HG03457 (cell line): ENCODE results near the gene MARCHF10.
"Not testable (repeated sequence)": the region's sequence is repeated elsewhere in the genome, so short reads cannot be mapped to it uniquely, and the experiment has no call there.

Experiments used
- ATAC-seq: cut with Tn5 transposase; IDR thresholded peaks from one replicate; pipeline ENCODE4 v1.9.1; 2021; ENCODE audit warnings: moderate number of reproducible peaks; ENCODE audit not compliant: unreplicated experiment

The MARCHF10 gene

GRCh38 chr17:62702746-62703260 is 105.3 kb downstream of the MARCHF10 start:
- no peak for ATAC-seq

- no peak for ATAC-seq
Measured at GRCh38 chr17:62701706-62702085, 106.4 kb downstream of the MARCHF10 start.

GRCh38 chr17:62700964-62701705 is 107.0 kb downstream of the MARCHF10 start:
- no peak for ATAC-seq

GRCh38 chr17:62698459-62698858 is 109.7 kb downstream of the MARCHF10 start:
- not testable (repeated sequence) for ATAC-seq

- no peak for ATAC-seq
Measured at GRCh38 chr17:62696726-62697490, 111.2 kb downstream of the MARCHF10 start.

GRCh38 chr17:62696256-62696655 is 111.9 kb downstream of the MARCHF10 start:
- no peak for ATAC-seq

DNA sequence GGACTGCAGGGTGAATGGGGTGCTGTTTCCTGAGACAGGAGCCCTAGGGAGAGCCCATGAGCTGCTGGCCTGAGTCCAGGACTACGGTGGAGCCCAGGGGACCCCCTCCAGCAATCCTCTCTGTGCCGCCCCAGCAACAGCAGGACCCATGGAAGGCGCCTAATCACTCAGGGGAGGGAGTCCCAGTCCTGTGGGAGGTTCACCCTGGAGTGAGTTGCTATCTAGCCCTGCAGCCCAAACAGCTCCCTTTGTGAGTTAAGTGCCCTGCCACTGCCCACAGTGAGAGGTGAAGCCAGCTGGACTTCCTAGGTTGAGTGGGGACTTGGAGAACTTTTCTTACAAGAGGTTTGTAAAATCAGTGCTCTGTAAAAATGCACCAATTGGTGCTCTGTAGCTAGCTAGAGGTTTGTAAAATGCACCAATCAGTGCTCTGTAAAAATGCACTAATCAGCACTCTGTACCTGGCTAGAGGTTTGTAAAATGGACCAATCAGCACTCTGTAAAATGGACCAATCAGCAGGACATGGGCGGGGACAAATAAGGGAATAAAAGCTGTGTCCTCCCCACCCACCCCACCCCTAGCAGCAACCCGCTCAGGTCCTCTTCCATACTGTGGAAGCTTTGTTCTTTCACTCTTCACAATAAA is 112.9 kb downstream of the MARCHF10 start:
- not testable (repeated sequence) for ATAC-seq

DNA sequence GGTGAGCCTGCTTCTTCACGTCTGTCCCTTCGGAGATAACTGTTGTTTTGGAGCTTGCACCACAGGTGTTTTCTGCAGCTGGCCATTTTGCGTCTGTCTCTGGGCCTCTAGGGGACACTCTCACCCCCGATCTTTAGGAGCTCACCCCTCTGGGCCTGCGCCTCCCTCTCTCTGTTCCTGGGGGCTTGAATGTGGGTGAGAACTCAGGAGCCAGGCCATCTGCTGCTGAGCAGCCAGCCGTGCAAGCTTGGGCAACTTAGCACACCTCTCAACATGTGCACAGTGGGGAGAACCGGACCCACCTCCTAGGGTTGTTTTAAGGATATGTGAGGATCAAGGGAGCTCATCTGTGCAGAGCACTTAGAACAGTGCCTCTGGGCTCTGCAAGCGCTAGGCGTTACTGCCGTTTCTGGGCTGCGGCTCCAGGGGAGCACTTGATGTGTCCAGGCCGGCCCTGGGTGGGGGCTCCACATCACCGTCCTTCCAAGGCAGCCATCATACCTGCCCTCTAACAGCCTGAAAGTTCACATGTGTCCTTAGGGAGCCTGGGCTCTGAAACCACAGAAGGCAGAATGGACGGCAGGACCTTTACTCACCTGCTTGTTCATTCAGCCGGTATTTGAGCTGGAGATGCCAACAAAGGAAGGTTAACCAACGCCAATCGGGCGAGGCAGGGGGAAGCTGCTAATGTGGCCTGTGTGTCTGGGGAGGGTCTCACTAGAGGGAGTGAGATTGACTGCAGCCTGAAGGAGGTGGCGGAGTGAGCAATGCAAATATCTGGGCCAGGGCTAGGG is 114.3 kb downstream of the MARCHF10 start:
- ATAC-seq = no peak

DNA sequence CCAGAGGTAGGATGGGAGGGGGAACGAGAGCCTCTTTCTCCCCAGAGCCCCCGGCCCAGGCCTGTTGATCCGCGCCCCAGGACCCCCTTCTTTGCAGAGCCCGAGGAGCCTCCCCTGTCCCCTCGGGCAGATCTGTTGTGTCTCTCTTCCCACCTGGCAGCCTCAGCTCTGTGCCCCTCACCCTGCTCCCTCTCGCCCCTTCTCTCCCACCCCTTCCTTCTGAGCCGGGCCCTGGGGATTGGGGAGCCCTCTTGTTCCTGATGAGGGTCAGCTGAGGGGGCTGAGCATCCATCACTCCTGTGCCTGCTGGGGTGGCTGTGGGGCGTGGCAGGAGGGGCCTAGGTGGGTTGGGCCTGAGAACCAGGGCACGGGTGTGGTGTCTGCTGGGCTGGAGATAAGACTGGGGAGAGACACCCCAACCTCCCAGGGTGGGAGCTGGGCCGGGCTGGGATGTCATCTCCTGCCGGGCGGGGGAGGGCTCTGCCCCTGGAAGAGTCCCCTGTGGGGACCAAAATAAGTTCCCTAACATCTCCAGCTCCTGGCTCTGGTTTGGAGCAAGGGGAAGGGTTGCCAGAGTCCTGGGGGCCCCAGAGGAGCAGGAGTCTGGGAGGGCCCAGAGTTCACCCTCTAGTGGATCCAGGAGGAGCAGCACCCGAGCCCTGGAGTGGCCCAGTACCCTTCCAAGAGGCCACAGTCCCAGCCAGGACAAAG is 115.2 kb downstream of the MARCHF10 start:
- no peak for ATAC-seq

- ATAC-seq = no peak
Measured at GRCh38 chr17:62692159-62692651, 115.9 kb downstream of the MARCHF10 start.

DNA sequence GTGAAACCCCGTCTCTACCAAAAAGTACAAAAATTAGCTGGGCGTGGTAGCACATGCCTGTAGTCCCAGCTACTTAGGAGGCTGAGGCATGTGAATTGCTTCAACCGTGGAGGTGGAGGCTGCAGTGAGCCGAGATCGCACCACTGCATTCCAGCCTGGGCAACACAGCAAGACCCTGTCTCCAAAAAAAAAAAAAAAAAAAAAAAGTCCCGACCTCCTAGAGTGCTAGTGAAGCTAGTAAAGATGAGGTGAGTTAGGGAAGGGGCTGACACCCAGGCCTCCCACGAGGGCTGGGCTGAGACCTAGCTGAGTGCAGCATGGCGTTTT is 116.6 kb downstream of the MARCHF10 start:
- not testable (repeated sequence) for ATAC-seq

DNA sequence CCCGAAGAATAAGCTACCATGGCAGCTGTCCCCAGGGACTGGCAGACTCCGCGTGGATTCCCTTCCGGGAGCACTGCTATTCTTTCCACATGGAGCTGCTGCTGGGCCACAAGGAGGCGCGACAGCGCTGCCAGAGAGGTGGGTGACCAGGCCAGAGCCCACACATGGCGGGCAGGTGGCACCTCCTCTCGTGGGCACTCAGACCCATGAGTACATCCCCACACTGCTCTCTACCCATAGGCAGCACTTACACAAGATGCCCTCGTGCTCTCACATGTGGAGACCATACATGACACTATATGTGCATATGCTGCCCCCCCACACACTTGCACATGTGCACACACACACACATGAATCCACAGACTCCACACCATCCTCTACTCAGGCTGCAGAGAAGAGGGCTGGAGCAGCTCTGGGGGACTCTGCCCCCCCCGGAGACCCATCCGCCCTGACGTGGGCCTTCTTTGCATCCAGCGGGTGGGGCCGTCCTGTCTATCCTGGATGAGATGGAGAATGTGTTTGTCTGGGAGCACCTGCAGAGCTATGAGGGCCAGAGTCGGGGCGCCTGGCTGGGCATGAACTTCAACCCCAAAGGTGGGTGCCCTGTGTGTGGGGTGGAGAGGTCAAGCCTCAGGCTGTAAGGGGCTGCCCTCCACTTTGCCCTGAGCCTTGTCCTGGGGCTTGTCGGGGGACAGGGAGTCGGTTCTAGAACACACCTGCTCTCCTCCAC is 117.8 kb downstream of the MARCHF10 start:
- ATAC-seq = no peak

DNA sequence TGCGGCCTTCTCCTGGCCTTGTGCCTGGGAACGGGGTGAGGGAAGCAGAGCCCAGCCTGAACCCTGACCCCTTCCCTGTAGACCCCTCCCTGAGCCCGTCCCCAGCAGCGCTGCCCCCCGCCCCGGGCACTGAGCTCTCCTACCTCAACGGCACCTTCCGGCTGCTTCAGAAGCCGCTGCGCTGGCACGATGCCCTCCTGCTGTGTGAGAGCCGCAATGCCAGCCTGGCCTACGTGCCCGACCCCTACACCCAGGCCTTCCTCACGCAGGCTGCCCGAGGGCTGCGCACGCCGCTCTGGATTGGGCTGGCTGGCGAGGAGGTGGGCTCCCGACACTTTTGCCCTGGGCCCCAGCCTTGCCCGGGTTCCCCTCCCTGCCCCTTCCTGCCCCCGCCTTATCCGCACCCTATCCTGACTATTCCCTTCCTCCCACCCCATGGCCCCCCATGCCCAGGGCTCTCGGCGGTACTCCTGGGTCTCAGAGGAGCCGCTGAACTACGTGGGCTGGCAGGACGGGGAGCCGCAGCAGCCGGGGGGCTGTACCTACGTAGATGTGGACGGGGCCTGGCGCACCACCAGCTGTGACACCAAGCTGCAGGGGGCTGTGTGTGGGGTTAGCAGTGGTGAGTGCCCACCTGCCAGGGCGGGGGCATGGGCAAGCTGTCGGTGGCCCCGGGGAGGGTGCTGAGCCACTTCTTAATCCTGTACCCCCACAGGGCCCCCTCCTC is 118.5 kb downstream of the MARCHF10 start:
- no peak for ATAC-seq

GRCh38 chr17:62688398-62689160 is 119.5 kb downstream of the MARCHF10 start:
- ATAC-seq = no peak

DNA sequence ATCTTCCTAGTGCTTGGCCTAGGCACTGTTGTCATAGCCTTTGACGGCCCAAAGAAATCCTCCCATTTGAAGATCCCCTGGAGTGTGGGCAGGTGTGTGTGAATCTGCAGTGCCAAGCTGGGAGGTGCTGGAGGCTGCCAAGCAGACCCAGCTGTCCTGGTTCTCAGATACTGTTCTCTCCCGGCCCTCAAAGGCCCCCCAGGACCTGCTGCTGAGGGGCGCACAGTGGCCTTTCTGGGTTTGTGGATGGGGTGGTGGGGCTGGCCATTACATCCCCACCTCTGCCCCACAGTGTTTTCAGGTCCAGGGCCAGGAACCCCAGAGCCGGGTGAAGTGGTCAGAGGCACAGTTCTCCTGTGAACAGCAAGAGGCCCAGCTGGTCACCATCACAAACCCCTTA is 120.1 kb downstream of the MARCHF10 start:
- ATAC-seq = no peak

GRCh38 chr17:62684179-62684578 is 123.9 kb downstream of the MARCHF10 start:
- ATAC-seq = no peak

DNA sequence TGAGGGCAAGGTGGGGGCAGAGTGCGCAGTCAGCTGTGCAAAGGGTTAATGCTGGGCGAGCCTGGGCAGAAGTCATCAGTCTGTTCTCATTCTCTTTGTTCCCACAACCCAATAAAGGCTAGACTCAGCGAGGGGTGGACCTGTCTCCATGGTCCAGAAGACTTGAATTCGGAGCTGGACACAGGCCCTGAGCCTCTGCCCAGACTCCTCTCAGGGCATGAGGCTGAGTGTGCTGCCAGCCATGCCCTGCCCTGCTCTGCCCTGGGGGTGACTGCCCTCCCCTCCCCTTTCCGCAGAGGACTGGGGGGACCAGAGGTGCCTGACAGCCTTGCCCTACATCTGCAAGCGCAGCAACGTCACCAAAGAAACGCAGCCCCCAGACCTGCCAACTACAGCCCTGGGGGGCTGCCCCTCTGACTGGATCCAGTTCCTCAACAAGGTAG is 126.2 kb downstream of the MARCHF10 start:
- no peak for ATAC-seq
